NCI-H460 (cell line): ENCODE measurements around the gene OSBPL8. TPM values are rescaled to one million over a fixed set of nuclear protein-coding genes. Genes with fewer than 3 reads are reported as not detected.
A peak's percentile ranks its signal among the peaks of the same experiment; 100 is the strongest.
"Not testable (repeated sequence)": the region's sequence is repeated elsewhere in the genome, so short reads cannot be mapped to it uniquely, and the experiment has no call there.

Source experiments
- DNase-seq: peaks from one replicate; pipeline ENCODE4 v3.0.0-alpha.2; 2016; ENCODE audit warnings: low read depth; ENCODE audit errors: extremely low read depth
- total RNA-seq: library from RNA; depleted of rRNA; stranded (reverse); fragments of >200 nt; shearing (Covaris generic); gene quantifications from 2 replicates; pipeline ENCODE4 v1.2.3, GENCODE V29; 2014

OSBPL8 gene
- total RNA-seq, 1 experiment from 2014 or later = 43.4 TPM

- DNase-seq = no peak
Observed at GRCh38 chr12:76375939-76376338, 183.6 kb downstream of the OSBPL8 start.

GRCh38 chr12:76375470-76375869 is 184.1 kb downstream of the OSBPL8 start:
- DNase-seq = no peak

GRCh38 chr12:76374386-76375020 is 185.1 kb downstream of the OSBPL8 start:
- no peak for DNase-seq

- DNase-seq = no peak
Observed at GRCh38 chr12:76368230-76368629, 191.3 kb downstream of the OSBPL8 start.

GRCh38 chr12:76366163-76366562 is 193.4 kb downstream of the OSBPL8 start:
- DNase-seq = no peak

GRCh38 chr12:76364131-76364530 is 195.4 kb downstream of the OSBPL8 start:
- DNase-seq = not testable (repeated sequence)

GRCh38 chr12:76360316-76360715 is 199.3 kb downstream of the OSBPL8 start:
- DNase-seq = no peak

- no peak for DNase-seq
Observed at GRCh38 chr12:76356071-76356470, 203.5 kb downstream of the OSBPL8 start.

- peak; percentile 87 for DNase-seq
Observed at GRCh38 chr12:76348079-76348901, 211.3 kb downstream of the OSBPL8 start, which contains the start of gene BBS10. Gene BBS10 (minus strand): TSS chr12:76348415. CDS start chr12:76348358, 57 bp downstream.

GRCh38 chr12:76346798-76347420 is 212.7 kb downstream of the OSBPL8 start:
- peak; percentile 47 for DNase-seq

GRCh38 chr12:76346236-76346635 is 213.3 kb downstream of the OSBPL8 start:
- no peak for DNase-seq

- no peak for DNase-seq
Observed at GRCh38 chr12:76345569-76345968, 214.0 kb downstream of the OSBPL8 start.

GRCh38 chr12:76341436-76342030 is 218.0 kb downstream of the OSBPL8 start:
- DNase-seq = no peak

- no peak for DNase-seq
Observed at GRCh38 chr12:76340680-76341435, 218.7 kb downstream of the OSBPL8 start.

GRCh38 chr12:76337583-76337982 is 222.0 kb downstream of the OSBPL8 start:
- no peak for DNase-seq

- no peak for DNase-seq
Observed at GRCh38 chr12:76332606-76333005, 227.0 kb downstream of the OSBPL8 start.

GRCh38 chr12:76329606-76330005 is 230.0 kb downstream of the OSBPL8 start:
- DNase-seq = no peak

GRCh38 chr12:76329159-76329558 is 230.4 kb downstream of the OSBPL8 start:
- no peak for DNase-seq

GRCh38 chr12:76319595-76320319 is 239.8 kb downstream of the OSBPL8 start:
- not testable (repeated sequence) for DNase-seq
